Measurements from ENCODE around the gene YJEFN3.

The YJEFN3 gene

DNA sequence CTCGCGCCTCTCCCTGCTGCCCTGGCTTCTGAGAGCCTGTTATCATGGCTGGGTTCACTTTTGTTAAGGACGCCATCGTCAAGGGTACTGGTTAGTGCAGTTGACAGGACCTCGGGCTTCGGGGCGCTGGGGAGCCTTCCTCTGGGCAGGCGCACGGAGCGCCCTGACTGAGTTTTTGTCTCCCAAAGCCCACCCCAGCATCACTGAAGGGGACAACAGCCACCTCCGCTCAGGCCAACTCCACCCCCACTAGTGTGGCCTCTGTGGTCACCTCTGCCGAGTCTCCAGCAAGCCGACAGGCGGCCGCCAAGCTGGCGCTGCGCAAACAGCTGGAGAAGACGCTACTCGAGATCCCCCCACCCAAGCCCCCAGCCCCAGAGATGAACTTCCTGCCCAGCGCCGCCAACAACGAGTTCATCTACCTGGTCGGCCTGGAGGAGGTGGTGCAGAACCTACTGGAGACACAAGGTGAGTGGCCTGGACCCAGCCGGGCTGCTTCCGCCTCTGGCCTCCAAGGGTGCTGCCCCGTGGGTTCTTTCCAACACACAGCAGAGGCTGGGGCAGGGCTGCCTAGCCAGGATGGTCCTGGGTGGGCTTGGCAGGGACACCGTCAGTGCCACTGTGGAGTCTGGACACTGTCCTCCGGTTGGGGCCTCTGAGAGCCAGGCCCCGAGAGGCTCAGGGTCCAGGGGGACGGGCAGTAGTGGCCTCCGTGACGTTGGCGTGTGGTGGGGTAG is 30.3 kb upstream of the YJEFN3 start:
- DNase-seq (ENCODE audit: low read depth in 2 of 2) = no peak

DNA sequence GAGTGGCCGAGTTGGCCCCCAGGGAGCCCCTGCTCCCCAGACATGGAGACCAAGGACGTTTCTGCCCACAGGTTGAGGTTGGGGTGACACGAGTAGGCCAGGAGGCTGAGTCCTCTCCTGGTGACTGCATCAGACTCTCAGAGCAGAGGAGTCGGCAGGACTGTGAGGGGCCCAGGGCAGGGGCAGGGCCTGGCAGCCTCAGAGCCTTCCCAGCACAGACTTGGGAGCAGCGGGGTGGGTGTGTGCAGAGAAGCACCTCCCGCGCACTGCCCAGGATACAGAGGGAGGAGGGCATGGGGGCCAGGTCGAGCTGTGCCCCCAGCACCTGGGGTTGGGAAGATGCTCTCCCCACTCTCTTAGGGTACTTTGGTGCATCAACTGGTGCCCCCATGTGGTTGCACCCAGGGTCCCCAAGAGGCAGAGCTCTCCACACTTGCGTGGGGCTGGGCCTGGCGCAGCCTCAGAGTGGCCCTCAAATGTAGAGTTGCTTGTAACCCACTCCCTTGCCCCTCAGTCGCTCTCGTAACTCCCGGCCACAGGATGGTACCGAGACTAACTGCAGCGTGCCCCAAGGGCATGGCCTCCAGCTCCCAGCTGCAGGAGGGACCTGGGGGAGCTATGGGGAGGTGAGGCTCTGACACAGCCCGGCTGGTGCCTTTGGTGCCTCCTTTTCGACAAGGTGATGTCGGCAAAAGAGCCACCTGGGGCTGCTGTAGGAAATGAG is 29.3 kb upstream of the YJEFN3 start:
- no peak for DNase-seq (ENCODE audit: low read depth in 2 of 2)

DNA sequence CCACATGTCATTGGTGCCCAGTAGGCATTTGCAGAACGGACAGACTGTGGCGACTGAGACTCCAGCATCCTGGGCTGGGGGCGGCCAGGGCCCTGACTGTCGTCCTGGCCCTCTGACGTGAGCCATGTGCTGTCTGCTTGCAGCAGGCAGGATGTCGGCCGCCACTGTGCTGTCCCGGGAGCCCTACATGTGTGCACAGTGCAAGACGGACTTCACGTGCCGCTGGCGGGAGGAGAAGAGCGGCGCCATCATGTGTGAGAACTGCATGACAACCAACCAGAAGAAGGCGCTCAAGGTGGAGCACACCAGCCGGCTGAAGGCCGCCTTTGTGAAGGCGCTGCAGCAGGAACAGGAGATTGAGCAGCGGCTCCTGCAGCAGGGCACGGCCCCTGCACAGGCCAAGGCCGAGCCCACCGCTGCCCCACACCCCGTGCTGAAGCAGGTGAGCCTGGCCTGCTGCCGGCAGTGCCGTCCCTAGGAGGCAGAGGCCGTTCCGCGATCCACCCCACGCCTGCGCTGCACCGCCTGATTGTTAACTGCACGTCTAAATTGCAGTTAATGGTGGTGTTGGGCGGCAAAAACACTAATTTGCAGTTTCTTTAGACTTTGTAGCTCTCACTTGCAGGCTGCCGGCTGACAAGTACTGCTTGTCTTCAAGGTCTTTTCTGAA is 27.6 kb upstream of the YJEFN3 start:
- DNase-seq (ENCODE audit: low read depth in 2 of 2) = no peak

DNA sequence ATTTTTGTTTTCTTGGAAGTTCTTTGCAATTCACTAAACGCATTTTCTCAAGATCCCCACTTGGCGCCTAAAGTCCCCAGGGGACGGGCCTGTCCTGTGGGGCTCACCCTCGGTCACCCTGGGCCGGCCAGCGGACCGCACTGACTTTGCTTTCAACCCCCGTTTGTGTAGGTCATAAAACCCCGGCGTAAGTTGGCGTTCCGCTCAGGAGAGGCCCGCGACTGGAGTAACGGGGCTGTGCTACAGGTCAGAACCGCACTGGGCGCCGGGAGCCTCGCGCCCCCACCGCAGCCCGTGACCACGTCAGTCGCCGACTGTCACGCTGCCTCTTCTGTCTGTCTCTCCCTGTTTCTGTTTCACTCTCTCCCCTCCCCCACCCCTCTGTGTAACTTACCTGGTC is 26.9 kb upstream of the YJEFN3 start:
- DNase-seq (ENCODE audit: low read depth in 2 of 2) = no peak

DNA sequence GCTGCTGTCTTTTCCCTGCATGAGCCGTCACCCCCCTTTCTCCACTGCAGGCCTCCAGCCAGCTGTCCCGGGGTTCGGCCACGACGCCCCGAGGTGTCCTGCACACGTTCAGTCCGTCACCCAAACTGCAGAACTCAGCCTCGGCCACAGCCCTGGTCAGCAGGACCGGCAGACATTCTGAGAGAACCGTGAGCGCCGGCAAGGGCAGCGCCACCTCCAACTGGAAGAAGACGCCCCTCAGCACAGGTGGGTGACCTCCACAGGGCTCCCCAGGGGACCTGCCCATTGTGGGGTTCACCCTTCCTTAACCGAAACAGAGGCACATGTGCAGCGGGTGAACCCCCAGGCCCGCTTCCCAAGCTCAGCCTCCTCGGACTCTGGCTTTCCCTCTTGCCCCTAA is 26.4 kb upstream of the YJEFN3 start:
- DNase-seq (ENCODE audit: low read depth in 2 of 2) = no peak

DNA sequence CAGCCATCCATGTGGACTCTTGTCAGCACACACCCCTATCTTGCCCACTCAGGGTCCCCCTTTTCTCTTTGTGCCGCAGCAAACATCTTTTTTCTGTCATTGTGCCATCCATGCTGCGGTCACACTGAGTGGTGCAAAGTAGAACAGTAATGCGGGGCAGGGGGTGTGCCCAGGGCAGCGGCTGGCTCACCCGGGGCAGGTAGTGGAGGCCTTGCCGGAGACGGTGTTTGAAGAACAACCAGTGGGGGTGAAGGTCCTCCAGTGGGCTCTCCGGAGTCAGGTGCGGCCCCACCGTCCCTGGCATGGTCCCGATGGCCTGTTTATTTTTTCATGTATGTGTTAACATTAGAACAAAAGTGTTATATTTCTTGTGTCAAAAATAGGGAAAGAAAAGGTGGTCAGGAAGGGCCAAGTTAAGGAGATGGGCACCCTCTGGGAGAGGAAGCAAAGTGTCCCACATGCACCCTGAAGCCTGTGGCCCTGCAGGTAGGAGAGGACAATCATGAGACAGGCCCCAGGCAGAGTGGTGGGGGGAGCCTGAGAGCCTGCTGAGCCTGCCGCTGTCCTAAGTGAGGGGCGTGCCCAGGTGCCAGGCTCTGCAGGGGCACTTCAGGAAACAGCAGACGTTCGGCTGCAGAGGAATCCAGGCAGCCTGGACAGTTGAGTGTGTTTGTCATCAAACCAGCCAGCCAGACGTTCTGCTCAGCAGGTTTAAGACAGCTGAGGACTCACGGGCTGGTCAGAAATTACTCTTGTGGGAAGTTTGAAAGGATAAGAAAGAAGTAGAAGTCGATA is 25.7 kb upstream of the YJEFN3 start:
- DNase-seq (ENCODE audit: low read depth in 2 of 2) = no peak

DNA sequence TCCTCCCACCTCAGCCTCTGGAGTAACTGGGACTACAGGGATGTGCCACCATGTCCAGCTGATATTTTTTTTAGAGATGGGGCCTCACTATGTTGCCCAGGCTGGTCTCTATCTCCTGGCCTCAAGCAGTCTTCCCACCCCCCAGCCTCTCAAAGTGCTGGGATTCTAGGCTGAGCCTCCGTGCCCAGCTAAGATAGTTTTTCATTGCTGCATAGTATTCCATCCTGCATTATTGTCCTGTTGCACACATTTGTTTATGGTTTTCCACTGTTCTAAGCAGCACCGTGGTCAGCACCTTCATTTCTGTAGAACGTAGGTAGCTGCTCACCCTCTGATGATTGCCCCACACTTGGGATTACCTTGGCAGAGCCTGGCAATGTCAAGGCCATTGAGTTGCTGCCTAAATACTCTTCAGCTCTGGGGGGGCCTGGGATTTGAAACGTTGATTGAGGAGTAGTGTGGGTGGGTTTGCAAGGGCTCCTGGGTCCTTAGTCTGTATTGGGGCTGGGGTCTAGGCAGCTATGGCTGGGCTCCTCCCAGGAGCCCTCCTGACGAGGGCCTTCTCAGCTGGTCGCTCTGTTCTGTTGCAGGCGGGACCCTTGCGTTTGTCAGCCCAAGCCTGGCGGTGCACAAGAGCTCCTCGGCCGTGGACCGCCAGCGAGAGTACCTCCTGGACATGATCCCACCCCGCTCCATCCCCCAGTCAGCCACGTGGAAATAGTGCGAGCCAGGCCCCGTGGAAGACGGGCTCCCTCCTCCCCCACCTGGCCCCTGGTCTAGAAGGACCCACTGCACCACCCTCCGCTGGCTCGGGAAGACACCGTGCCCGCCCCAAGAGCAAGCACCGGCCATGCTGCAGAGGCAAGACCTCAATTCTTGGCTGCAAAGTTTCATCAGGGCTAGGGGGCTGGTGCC is 23.7 kb upstream of the YJEFN3 start:
- DNase-seq (ENCODE audit: low read depth in 2 of 2) = no peak

DNA sequence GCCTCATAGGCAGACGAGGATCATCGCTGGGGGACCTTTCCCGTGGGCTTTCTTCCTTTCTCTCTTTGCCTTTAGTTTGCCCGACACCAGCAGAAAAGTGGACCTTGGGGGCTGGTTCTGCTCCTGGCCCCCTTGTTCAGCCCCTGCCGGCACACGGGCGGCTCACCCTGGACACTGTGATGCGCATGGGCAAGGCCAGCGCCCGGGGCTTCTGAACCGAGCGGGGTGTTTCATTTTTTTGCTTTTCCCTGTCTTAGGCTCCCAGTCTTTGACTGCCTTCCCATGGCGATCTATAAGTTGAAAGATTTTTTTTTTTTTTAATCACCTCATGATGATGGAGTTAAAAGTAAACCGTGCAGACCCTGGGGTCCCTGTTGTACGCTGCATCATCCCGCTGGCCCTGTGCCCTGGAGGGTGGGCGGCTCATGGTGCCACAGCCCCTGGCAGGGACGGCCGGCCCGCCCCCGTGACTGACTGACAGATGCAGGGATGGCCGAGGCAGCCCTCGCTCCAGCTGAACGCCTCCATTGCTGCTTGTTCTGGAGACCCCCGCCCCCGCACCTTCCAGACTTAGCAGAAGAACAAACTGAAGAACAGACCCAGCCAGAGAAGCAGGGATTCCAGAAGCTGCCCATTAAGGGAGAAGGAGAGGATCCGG is 22.9 kb upstream of the YJEFN3 start:
- no peak for DNase-seq (ENCODE audit: low read depth in 2 of 2)

DNA sequence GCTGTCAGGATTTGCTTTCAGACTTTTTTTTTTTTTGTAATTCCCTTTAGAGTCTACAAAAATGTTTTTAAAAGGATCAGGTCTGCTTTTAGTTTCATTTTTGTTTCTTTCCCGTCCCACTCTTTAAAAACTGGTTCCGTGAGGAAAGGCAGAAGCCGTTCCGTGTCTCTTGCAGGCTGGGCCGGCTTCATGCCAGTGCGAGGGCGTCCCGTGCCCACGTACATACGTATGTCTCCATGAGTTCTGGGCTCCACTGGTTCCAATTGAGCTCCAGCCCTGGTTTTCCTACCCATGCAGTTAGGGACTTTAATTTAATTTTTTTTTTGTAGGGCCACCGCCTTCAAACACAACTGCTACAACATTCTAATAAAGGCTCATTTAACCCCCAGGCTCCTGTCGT is 22.1 kb upstream of the YJEFN3 start:
- no peak for DNase-seq (ENCODE audit: low read depth in 2 of 2)

DNA sequence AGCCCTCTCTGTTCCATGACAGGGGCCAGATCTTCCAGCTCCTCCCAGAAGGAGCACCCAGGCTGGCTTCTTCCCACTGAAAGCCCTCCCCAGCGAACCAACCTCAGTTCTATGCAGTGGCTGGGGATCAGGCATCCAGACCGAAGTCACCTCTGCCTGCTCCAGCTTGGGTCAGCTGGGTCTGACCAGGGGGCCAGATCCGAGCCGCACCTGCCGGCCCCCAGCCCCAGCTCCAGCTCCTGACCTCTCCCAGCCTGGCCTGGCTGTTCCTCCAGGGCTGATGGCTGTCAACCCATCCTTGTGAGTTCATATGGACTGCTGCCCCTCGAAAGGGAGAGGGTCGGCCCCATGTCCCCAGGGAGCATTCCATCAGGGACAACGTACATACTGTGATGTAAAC is 21.4 kb upstream of the YJEFN3 start:
- DNase-seq (ENCODE audit: low read depth in 2 of 2) = no peak

DNA sequence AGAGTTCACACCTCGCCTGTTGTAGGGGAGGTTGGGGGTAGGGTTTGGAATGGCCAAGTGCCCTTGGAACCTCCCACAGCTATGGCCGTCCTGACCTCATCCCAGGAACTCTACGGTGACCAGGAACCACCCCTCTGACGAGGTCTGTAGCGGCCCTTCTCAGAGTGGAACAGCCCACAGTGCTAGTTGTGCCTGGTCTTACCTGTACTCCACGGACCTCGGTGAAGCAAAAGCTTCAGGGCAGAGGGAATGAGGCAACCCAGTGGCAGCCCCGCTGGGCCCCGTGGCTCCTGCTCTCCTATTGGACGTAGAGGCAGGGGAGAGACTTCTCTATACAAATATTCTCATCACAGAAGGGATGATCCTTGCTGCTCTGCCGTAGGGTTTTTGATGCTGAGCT is 20.5 kb upstream of the YJEFN3 start:
- no peak for DNase-seq (ENCODE audit: low read depth in 2 of 2)

DNA sequence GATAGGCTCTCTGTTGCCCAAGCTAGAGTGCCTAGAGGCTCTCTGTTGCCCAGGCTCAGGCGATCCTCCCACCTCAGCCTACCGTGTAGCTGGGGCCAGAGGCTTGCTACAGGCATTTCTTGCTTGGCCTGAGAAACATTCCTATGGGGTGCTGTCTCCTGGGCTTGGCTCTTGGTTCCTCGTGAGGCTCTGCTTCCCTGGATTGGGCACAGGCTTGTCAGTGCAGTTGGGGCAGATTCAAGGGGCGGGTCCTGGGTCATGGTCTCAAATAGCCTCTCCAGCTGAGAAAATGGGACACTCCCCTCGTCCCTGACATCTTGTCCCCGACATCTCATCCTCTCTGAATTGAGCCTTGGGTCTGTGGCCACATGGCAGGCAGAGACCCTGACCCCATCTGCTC is 18.3 kb upstream of the YJEFN3 start:
- no peak for DNase-seq (ENCODE audit: low read depth in 2 of 2)

DNA sequence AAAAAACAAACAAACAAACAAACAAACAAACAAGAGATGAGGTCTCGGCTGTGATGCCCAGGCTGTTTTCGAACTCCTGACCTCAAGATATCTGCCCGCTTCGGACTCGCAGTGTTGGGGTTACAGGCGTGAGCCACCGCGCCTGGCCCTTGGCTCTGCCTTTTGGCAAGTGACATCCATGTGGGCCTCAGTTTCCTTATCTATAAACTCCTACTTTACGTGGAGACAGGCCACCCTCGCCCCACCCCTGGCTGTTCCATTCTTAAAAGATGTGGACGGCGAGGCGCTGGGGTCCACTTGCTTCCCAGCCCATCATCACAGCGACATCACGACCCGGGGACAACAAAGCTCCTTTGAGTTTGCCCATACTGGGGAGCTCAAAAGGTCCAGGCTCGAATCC is 15.0 kb upstream of the YJEFN3 start:
- no peak for DNase-seq (ENCODE audit: low read depth in 2 of 2)

DNA sequence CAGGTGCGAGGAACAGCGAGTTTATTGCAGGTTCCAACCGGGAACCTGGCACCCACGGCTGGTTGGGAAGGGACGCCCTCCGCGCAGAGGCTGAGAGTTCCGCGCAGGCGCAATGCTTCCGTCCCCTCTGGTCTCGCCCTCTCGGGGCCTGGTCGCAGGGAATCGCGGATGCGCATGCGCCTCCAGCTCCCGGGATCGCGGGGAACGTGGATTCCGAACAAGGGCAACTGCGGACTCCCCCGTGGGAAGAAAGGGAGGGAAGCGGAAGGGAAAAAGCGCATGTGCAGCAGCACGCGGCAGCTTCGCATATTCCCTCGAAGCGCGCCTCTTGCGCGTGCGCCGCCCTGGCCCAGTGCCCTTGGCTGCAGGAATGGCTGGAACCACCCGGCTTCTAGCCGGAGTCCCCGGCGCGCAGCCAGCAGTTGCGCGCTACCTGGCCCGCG is 14.5 kb upstream of the YJEFN3 start:
- no peak for DNase-seq (ENCODE audit: low read depth in 2 of 2)

DNA sequence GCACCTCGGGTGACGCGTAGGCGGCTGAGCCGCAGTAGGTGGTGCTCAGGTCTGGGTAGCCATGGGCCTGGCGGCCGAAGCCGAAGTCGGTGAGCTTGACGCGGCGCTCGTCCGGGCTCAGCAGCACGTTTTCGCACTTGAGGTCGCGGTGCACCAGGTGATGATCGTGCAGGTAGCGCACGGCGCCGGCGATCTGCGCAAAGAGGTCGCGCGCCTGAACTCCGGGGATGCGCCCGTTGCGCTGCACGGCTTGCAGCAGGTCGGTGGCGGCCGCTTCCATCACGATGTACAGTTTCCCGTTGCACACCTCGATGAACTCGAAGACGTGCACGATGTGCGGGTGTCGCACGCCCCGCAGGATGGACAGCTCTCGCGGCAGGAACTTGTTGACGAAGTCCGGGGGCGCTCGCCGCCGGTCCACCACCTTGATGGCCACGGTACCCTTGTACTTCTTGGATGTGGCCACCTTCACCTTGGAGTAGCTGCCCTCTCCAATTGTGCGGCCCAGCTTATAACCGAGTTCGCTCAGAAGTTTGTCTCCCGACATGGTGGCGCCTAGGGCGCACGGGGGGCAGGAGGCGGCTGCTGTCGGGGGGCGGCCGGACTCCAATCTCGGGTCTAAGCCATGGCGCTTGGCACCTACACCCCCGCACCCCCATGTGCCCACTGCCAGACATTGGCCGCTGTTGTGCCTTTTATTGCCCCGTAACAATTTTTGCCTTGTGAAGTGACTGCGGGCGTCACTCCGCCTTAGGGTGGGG is 13.7 kb upstream of the YJEFN3 start, which contains the start of gene TSSK6:
Gene TSSK6, minus strand, starts transcription at position 668 of the 761 bp plus-strand sequence. Its CDS starts 121 bp downstream, at position 547.
- no peak for DNase-seq (ENCODE audit: low read depth in 2 of 2)

DNA sequence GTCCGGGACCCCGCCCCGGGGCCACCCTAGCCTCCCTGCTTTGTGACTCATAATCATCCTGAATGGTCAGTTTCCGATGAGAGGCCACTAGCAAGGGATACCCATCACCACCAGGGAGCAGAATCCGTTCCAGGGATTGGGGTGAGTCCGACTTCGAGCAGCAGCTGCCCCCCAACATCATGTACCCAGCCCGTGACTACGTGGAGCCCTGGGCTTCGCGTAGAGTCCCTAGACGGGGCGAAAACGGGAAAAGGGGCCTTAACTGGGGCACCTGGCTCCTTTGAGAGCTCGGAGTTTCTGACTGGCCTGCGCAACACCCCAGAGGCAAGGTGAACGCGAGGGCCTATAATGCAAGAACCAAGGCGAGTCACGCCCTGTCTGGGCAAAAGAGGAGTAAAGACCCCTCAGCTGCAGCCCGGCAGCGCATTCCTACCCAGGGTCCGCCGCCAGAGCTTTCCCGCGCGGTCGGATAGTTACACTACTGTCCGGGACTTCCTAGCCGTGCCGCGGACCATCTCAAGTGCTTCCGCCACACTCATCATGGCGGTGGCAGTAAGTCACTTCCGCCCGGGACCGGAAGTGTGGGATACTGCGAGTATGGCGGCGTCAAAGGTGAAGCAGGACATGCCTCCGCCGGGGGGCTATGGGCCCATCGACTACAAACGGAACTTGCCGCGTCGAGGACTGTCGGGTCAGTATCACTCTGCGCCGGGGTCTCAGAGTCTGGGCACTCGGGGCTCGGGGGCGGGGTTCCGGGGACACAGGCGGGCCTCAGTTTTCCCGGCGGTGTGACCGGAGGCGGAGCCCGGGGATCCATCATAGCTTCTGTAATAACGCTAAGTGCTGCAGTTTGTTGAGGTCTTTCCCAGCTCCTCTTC is 12.8 kb upstream of the YJEFN3 start, which contains the start of gene NDUFA13:
Gene NDUFA13, plus strand, starts transcription at position 584 of the 878 bp plus-strand sequence. Its CDS starts 14 bp downstream, at position 598.
- peak; percentile 82 to 92 for DNase-seq (ENCODE audit: low read depth in 2 of 2)

DNA sequence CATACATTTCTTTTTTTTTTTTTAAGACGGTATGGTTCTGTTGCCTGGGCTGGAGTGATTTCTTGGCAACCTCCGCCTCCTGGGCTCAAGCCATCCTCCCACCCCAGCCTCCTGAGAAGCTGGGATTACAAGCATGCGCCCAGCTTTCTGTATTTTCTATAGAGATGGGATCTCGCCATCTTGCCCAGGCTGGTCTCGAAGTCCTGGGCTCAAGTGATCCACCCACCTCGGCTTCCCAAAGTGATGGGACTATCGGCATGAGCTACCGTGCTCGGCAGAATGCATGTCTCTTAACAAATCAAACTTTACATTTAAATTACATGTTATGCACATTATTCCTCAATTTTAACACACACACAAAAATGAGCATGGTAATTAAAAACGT is 11.5 kb upstream of the YJEFN3 start:
- no peak for DNase-seq (ENCODE audit: low read depth in 2 of 2)

DNA sequence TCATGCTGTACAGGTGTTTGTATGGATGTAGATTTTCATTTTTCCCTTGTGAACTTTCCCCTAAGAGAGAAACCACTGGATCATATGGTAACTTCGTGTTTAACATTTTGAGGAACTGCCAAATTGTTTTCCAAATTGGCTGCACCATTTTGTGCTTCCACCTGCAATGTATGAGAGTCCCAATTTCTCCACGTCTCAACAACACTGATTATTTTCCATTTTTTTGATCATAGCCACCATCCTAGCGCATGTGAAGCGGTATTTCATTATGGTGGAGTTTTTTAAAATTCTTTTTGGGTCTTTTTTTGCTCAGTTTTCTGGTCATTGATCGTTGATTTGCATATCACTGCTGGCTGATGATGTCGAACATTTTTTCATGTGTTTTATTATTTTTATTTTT is 7.7 kb upstream of the YJEFN3 start:
- no peak for DNase-seq (ENCODE audit: low read depth in 2 of 2)
